Heart left ventricle (tissue), 16 donors: ENCODE results near the gene DHRS1. TPM values are rescaled to one million over a fixed set of nuclear protein-coding genes. Genes with fewer than 3 reads are reported as not detected.
A peak's percentile ranks its signal among the peaks of the same experiment; 100 is the strongest.

Experiments
- ATAC-seq, 4 donors: fragments of 200-7000 bp; cut with Tn5 transposase; one replicate each; pipeline ENCODE4 v1.9.1; 2020 to 2022; ENCODE audit warnings: moderate library complexity in 4 of 4, mild to moderate bottlenecking in 3 of 4, moderate number of reproducible peaks in 1 of 4
- DNase-seq, 5 donors: peaks; one replicate each; pipeline ENCODE4 v3.0.0-alpha.2; 2020
- H3K27ac ChIP-seq, 12 donors: fragments of 200-600 bp; sonication (generic) in 4 of 12; one replicate each; pipeline versions ENCODE4 v1.5.0 to v1.8.0; 2016 to 2022; ENCODE audit warnings: mild to moderate bottlenecking in 2 of 12
- H3K27me3 ChIP-seq, 9 donors: fragments of 200-600 bp; sonication (generic) in 2 of 9; one replicate each; pipeline versions ENCODE4 v1.5.1 to v1.8.0; 2016 to 2022; ENCODE audit warnings: mild to moderate bottlenecking in 3 of 9
- H3K36me3 ChIP-seq, 9 donors: fragments of 200-600 bp; sonication (generic) in 2 of 9; one replicate each; pipeline versions ENCODE4 v1.5.0 to v1.8.0; 2018 to 2022; ENCODE audit warnings: mild to moderate bottlenecking in 2 of 9
- H3K4me1 ChIP-seq, 12 donors: fragments of 200-600 bp; sonication (generic) in 4 of 12; one replicate each; pipeline versions ENCODE4 v1.5.0 to v1.8.0; 2016 to 2022; ENCODE audit warnings: mild to moderate bottlenecking in 3 of 12
- H3K4me3 ChIP-seq, 12 donors: fragments of 200-600 bp; sonication (generic) in 4 of 12; one replicate each; pipeline versions ENCODE4 v1.5.0 to v1.8.0; 2017 to 2022; ENCODE audit warnings: mild to moderate bottlenecking in 9 of 12, moderate library complexity in 4 of 12
- H3K9me3 ChIP-seq, 12 donors: fragments of 200-600 bp; sonication (generic) in 4 of 12; one replicate each; pipeline versions ENCODE4 v1.5.0 to v1.8.0; 2016 to 2022; ENCODE audit warnings: mild to moderate bottlenecking in 1 of 12
- POLR2A ChIP-seq, 2 donors: fragments of 450-650 bp; IDR thresholded peaks; one replicate each; pipeline ENCODE4 v1.6.1; 2017; ENCODE audit warnings: antibody characterized with exemption in 2 of 2, mild to moderate bottlenecking in 2 of 2, moderate library complexity in 2 of 2
- WGBS, 4 donors: extraction: QIAGEN DNeasy Blood & Tissue Kit in 2 of 4; methylation state at CpG; one replicate each; pipeline versions ENCODE4 v1.1.5 to v1.1.7; 2013 to 2018; 5-methylcytosine and 5-hydroxymethylcytosine counted together
- intact Hi-C, 10 donors: fragments of 100-400 bp; cut with DNase I; formaldehyde crosslinking; loops; one replicate each; pipeline versions ENCODE4 v1.11.1 to v1.14.2; 2022
- polyA plus RNA-seq, 2 donors: library from polyadenylated mRNA; stranded (reverse); fragments of 200-250 nt; gene quantifications; one replicate each; pipeline ENCODE4 v1.2.3, GENCODE V29; 2013
- total RNA-seq, 9 donors: library from RNA; depleted of rRNA in 2 of 9; stranded (reverse); fragments of >200 nt in 2 of 9; fragmentation: NEBNext Ultra II Directional in 3 of 9; extraction: Animal tissue kit (Norgen Biotek cat#: 25700) in 3 of 9; gene quantifications; one replicate each; pipeline versions ENCODE4 v1.1.0 to v1.2.4, GENCODE V29; 2016 to 2023
- TF ChIP-seq, protein P1 (sequence below), 12 donors: fragments of 200-600 bp; sonication (generic) in 4 of 12; IDR thresholded peaks; one replicate each; pipeline versions ENCODE4 v1.5.0 to v1.8.0; 2018 to 2022; ENCODE audit warnings: antibody characterized with exemption in 12 of 12, mild to moderate bottlenecking in 5 of 12
- donor health status: ischemic (EF 13 %, LVEDD 7.1; RV severe dilation, severe dysfunction).
- donor health status: healthy with polysubstance abuse.
- donor health status: DM: no; HTN: yes; CAD: no.
- donor health status: DM: no; HTN: no; CAD: no.
- donor health status: ischemic (EF 25% LVEDD 6.9; RV normal size, moderate dysfunction).
- donor health status: ischemic (EF 25% LVEDD 5.7; RV mildly dilated, moderate dysfunction).
- donor health status: healthy.
- donor health status: DM: yes; HTN: yes; CAD: no.
- donor health status: ischemic (EF 35%, LVEDD 5.7; RV mildly dilated, moderate dysfunction).
- donor health status: nonischemic (EF 11% LVEDD 7.7; RV severe dilation, severe dysfunction).
- donor health status: DM: yes; HTN: yes; CAD: no.
- donor health status: PGD.
- donor health status: ischemic (EF 29% LVEDD 5.4; RV normal size, mild dysfunction).
- donor health status: nonischemic (EF 23%, LVEDD 6.1; RV moderate dilation, normal function).

DHRS1 gene
- total and polyA plus RNA-seq, 11 donors, result 5.5 to 18.1 (median 10.7) TPM

DNA sequence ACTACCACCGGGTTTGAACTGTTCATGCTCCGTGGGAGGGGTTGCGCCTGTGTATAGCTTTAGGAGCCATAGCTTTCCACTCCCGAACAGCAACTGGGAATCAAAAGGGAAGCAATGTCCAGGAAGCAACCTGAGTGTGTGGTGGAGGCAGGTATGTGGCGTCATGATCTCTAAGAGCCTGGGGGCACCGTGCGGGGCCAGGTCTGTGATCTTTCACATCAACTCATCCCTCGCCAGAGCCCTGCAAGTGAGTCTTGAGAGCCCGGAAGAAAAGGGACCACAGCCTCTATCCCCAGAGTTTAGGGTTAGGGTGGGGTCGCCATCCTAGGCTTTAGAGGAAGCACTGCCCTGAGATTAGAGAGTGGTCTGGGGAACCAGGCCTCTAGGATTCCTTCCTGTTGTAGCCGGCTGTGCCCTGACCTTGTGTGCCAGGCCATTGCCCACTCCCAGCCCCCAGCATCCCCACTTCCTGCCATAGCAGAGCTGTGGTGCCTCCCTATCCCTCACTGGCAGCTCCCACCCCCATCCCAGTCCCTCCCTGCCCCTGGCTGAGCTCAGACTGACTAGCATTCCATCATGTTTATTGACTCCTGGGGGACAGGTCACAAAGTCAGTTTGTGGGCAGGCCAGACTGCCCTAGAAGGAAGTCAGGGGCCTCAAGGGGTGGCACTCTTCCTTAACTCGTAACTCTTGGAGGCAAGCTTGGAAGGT is 36.0 kb upstream of the DHRS1 start:
- peak overlapping the region in 11 of 12 donors; percentile 58 to 93 (median 73) for H3K4me3 ChIP-seq
- no peaks in the 10 kb centered on the region for H3K9me3 ChIP-seq
- intact Hi-C loops, result loop anchor here in 5 of 10 donors (1.0 to 2.0 kb wide), 2 partner anchors 31 to 96 kb away; no protein-coding TSS in a partner anchor
- ATAC-seq (no peak), DNase-seq (peak in 1 of 5 donors; percentile 18)
- peaks cover 8 to 83% (median 50%) of the 10 kb centered on the region in 12 donors for H3K4me1 ChIP-seq
- H3K27me3 ChIP-seq, result peaks cover 0 to 56% (median 15%) of the 10 kb centered on the region in 9 donors
- H3K27ac ChIP-seq, result peak overlapping the region; percentile 76 to 99 (median 92)
- TF ChIP-seq, protein P1, sequence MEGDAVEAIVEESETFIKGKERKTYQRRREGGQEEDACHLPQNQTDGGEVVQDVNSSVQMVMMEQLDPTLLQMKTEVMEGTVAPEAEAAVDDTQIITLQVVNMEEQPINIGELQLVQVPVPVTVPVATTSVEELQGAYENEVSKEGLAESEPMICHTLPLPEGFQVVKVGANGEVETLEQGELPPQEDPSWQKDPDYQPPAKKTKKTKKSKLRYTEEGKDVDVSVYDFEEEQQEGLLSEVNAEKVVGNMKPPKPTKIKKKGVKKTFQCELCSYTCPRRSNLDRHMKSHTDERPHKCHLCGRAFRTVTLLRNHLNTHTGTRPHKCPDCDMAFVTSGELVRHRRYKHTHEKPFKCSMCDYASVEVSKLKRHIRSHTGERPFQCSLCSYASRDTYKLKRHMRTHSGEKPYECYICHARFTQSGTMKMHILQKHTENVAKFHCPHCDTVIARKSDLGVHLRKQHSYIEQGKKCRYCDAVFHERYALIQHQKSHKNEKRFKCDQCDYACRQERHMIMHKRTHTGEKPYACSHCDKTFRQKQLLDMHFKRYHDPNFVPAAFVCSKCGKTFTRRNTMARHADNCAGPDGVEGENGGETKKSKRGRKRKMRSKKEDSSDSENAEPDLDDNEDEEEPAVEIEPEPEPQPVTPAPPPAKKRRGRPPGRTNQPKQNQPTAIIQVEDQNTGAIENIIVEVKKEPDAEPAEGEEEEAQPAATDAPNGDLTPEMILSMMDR (IDR thresholded peaks at IDR 0.05), result no peak
- TF ChIP-seq POLR2A (IDR thresholded peaks at IDR 0.05), result no peak
- 62 to 70% (median 65%) methylated on average over 12 of the region's 12 CpGs for WGBS, 4 donors
- H3K36me3 ChIP-seq, result peaks cover 0 to 22% (median 5%) of the 10 kb centered on the region in 9 donors

DNA sequence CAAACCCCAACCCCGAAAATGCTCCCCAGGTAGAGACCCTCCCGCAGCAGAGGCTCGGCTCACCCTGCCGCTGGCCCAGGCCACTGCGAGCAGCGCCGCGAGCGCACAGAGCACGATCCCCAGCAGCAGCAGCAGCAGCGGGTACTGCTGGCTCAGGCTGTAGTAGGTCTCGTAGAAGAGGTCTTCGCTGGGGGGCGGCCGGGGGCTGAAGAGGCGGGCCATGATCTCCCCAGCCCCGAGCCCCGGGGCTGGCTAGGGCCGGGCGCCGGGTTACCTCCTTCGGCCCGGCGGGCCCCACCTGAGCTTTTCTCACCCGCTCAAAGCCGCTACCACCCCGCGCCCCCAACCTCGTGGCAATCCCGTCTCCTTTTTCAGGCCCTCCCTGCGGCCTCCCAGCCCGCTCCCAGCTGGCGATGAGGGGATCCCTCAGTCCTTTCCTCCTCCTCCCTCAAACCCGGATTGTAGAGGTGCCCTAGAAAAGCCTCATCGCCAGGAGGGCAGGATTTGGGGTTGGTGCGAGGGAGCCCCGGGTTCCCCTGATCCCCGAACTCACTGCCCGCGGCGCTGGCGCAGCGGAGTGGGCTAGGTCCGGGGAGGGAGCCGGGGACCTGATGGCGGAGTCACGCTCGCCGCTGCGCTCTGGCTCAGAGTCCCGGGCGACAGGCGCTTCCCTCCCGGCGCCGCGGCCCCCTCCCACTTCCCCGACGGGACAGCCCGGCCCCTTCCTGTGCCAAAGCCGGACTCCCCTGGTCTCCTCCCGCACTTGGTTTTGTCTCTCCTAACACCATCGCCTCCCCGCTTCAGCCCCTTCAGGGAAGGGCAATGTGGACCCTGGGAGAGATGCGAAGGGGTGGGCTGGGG is 35.1 kb upstream of the DHRS1 start, which contains the start of gene ADCY4:
Gene ADCY4, minus strand, starts transcription at position 641 of the 861 bp plus-strand sequence. Its CDS starts 419 bp downstream, at position 222.
- intact Hi-C loops, result loop anchor here in 7 of 10 donors (1.0 to 5.0 kb wide), 5 partner anchors 32 to 103 kb away; no protein-coding TSS in a partner anchor
- H3K4me1 ChIP-seq, result peaks cover 6 to 87% (median 49%) of the 10 kb centered on the region in 12 donors
- peak; percentile 68 to 86 (median 78) for DNase-seq
- peaks cover 0 to 56% (median 15%) of the 10 kb centered on the region in 9 donors for H3K27me3 ChIP-seq
- H3K36me3 ChIP-seq, result peaks cover 0 to 22% (median 5%) of the 10 kb centered on the region in 9 donors
- TF ChIP-seq, protein P1 (IDR thresholded peaks at IDR 0.05), result no peak
- TF ChIP-seq POLR2A (IDR thresholded peaks at IDR 0.05), result peak in 1 of 2 donors; percentile 80
- peak within 1 kb of the TSS; percentile 76 to 99 (median 92) for H3K27ac ChIP-seq
- peak within 1 kb of the TSS; percentile 44 to 93 (median 73) for H3K4me3 ChIP-seq
- WGBS, 4 donors, result 2 to 3% (median 3%) methylated on average over 37 to 65 of the region's 65 CpGs
- peak; percentile 32 to 70 (median 41) for ATAC-seq
- no peaks in the 10 kb centered on the region for H3K9me3 ChIP-seq

DNA sequence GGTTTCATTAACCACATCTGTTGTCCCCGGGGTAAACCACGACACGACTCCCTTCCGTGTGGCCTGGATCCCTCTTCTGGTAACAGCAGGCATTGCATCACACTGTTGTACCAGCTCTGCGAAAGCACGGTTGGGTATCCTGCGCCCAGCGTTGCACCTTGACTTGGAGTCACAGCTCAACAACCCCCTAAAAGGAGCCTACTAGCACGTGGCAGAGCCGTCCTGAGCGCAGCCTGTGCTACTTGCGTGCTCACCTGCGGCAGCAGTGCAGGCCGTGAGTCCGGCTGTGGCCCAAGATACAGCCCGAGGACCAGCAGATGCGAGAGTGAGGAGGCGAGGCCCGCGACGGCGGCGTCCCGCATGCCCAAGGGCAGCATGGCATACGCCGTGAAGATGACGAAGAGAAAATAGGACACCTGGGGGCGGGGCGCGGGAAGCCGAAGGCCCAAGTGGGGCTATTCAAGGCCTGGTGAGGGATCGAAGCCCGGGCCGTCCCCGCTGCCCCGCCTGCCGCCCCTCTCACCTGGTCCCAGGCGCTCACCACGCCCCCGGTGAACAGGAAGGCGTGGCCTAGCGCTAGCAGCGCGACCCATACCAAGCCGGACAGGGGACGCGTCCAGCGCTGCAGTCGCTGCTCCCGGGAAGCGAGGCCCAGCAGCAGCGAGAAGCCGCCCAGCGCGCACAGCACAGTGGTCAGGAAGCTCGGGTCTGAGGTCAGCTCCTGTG is 32.9 kb upstream of the DHRS1 start:
- intact Hi-C loops, result loop anchor here in 9 of 10 donors (2.0 to 5.0 kb wide), 6 partner anchors 34 to 105 kb away; no protein-coding TSS in a partner anchor
- DNase-seq (peak in 4 of 5 donors; percentile 64 to 71 (median 68)), ATAC-seq (peak; percentile 9 to 60 (median 52))
- Histone ChIP-seq H3K27me3 (peaks cover 0 to 37% (median 14%) of the 10 kb centered on the region in 9 donors), H3K4me1 (peaks cover 6 to 95% (median 36%) of the 10 kb centered on the region in 12 donors), H3K4me3 (peak overlapping the region in 10 of 12 donors; percentile 3 to 93 (median 74)), H3K9me3 (no peaks in the 10 kb centered on the region), H3K27ac (peak overlapping the region in 2 of 12 donors; percentile 87 to 96), H3K36me3 (peaks cover 0 to 19% (median 5%) of the 10 kb centered on the region in 9 donors)
- WGBS, 4 donors, result 19 to 38% (median 30%) methylated on average over 53 to 56 of the region's 56 CpGs
- TF ChIP-seq POLR2A (IDR thresholded peaks at IDR 0.05), result no peak
- TF ChIP-seq, protein P1 (IDR thresholded peaks at IDR 0.05), result peak; percentile 48 to 76 (median 65)
